HG02610 (cell line): ENCODE data around the gene ANKRD2.
"Not testable (repeated sequence)": the region's sequence is repeated elsewhere in the genome, so short reads cannot be mapped to it uniquely, and the experiment has no call there.

ENCODE experiments used
- ATAC-seq: cut with Tn5 transposase; IDR thresholded peaks from one replicate; pipeline ENCODE4 v1.9.1; 2021; ENCODE audit warnings: mild to moderate bottlenecking, moderate library complexity; ENCODE audit not compliant: unreplicated experiment

Gene ANKRD2

DNA sequence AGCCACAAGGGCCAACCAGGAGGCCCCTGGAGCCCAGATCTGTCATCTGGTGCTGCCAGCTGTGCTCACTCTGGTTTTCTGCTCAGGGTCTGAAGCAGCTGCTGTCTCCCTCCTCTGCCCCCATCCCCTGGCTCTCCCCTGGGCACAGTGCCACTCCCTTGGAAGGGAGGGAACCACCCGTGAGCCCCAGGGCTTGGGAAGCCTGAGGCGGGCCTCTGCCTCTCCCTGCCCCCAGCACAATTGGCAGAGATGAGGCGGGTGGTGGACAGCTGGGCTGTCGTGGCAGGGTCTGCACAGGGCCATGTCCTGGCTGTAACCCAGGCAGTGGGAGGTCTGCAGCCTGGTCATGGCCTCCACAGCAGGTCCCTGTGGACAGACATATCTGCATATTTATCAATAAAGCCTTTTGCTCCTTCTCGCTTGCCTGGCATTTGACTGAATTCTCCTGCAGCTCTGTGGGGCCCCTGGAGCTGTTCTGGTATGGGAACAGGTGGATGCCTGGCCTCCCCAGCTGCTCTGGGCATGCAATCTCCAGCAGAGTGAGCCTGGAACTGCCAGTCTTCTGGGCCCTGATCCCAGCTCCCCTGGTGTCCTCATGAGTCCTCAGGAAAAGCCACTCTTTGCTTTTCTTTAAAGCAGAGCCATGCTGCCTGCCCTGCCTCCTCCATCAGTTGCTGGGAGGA, 1.6 kb upstream of the ANKRD2 start:
- no peak for ATAC-seq

DNA sequence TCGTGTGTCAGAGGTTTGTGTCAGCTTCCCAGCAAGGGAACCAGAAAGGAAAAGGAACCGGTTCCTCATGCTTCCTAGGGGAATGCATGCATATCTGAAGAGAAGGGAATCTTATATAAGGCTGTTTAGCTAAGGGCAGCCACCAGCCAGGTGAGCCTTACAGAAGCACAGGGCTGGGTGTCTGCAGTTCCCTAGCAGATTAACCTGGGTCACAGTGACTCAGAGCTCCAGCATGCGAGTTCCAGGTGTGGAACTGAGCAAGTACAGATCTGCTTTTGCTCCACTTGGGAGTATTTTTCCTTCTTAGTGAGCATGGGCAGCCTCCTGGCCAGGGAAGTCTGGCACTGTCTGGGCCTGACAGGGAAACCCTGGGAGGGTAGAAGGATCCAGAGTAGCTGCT, 957 bp upstream of the ANKRD2 start:
- ATAC-seq = no peak

DNA sequence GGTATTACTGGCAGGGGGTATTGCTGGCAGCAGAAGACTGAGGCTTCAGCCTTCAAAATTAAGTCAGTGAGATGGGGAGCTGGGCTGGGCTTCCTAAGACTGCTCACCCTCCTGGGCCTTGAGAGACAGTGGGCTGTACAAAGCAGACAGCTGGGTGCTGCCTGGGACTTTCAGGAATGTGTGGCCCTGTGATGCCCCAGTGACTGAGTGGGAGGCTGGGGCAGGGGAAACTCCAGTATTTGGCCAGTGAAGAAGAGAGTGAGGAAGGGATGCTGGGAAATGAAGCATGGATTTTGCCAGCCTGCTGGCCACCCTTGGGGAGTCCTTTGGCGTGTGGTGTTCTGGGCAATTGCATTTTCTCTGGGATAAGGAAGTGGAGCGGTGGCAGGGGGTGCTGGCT, 442 bp downstream of the ANKRD2 start:
- no peak for ATAC-seq

DNA sequence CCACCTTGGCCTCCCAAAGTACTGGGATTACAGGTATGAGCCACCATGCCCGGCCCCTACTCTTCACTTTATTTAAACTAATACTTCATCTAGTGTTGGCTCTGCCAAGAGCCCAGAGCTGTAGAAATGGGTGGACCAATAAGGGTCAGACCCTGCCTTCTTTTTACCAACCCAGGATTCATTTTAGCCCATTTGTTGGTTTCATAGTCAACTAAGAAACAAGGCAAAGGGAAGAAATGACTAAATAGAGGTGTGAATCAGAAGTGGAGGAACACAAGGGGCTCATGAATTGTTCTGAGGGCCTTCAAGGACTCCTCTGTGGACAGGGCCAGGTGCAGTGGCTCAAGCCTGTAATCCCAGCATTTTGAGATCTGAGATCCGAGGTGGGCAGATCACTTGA, 1.1 kb downstream of the ANKRD2 start:
- no peak for ATAC-seq

DNA sequence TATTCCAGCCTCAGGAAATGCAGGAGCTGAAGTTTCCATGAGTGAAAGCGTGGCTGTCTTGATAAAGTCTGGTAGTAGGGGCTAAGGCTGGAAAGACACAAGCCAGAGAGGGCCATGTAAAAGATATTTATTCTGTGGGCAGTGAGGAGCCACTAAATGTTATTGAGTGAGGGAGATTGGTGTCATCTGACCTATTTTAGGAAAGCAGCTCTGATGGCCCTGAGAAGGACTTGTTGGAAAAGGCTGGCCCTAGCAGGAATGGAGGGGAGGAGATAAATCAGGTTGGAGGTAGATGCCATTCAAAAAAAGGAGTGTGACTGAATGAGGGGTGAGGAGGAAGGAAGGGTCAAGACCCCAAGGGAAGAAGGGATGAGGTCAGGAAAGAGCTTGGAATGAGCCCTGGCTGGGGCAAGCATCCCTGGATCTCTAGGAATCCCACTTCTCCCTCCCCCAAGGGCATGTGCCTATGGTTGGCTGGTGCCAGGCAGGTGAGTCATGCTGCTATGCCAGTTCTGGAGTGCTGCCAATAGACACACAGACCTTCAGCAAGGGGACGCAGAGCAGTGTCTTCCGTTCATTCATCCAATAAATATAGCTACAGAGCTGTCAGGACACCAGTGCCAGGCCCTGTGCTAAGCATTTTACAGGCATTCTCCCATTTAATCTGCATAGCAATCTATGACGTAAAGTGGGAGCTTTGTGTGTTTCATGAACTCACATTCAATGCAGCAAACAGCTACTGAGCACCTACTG, 2.0 kb downstream of the ANKRD2 start:
- ATAC-seq = no peak

DNA sequence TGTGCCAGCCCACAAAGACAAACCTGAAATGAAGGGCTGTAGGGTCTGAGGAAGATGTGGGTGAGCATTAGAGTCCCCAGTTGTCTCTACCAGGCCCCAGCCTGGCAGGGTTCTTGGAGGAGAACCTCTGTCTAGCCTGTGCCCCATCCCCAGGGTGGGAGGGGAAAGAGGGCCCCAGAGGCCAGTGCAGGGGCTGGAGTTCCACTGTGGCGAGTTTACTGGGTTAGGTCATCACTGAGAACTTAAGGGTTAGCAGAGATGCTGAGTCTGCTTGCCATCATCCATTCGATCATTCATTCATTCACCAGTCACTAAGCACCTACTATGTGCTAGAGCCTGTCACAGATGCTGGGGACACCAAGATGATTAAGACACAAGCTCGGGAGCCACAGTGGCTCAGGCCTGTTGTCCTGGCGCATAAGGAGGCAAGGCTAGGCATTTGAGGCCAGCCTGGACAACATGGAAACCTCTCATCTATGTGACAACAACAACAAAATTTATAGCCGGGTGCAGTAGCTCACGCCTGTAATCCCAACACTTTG, 2.6 kb downstream of the ANKRD2 start:
- ATAC-seq = no peak

DNA sequence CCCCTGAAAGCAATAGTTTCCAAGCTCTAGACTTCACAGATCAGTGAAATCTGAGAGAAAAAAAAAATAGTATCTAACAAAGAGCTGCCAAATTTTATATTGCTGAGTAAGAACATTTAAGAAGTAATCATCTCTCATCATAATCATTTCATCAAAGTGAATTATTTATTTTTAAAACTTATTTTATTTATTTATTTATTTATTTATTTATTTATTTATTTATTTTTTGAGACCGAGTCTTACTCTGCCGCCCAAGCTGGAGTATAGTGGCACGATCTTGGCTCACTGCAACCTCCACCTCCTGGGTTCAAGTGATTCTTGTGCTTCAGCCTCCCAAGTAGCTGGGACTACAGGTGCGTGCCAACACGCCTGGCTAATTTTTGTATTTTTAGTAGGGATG, 3.9 kb downstream of the ANKRD2 start:
- ATAC-seq = not testable (repeated sequence)

DNA sequence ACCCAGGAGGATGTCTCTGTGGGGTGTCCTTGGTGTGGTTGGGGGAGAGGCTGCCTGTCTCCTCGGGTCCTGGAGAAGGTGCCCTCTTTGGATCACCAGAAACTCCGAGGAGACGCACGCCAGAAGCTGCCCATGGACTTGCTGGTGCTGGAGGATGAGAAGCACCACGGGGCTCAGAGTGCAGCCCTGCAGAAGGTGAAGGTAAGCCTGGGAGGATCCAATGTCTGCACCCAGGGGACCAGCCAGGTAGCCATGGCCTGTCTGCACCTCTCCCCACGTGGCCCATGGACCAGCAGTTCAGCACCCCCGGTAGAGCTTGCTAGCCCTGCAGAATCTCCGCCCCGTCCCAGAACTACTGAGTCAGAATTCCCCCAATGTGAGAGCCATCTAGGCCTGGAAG, 5.1 kb downstream of the ANKRD2 start:
- no peak for ATAC-seq

DNA sequence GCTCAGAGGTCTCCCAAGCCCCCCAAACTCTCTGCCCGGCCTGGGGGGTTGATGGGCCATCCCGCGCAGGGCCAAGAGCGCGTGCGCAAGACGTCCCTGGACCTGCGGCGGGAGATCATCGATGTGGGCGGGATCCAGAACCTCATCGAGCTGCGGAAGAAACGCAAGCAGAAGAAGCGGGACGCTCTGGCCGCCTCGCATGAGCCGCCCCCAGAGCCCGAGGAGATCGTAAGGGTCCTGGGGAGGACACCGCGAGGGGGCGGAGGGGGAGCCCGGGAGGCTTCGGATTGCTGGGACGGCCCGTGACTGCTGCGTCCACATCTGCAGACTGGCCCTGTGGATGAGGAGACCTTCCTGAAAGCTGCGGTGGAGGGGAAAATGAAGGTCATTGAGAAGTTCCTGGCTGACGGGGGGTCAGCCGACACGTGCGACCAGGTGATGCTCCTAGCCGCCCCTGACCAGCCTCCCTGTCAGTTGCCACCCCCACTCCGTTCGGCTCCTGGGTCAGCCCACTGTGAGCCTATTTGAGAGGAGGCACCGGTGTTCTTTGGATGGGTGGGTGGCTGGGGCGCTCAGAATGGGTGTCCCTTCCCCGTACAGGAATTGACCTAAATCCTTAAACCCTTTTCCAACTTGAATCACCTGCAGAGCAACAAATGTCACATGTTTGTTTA, 5.7 kb downstream of the ANKRD2 start:
- ATAC-seq = no peak

DNA sequence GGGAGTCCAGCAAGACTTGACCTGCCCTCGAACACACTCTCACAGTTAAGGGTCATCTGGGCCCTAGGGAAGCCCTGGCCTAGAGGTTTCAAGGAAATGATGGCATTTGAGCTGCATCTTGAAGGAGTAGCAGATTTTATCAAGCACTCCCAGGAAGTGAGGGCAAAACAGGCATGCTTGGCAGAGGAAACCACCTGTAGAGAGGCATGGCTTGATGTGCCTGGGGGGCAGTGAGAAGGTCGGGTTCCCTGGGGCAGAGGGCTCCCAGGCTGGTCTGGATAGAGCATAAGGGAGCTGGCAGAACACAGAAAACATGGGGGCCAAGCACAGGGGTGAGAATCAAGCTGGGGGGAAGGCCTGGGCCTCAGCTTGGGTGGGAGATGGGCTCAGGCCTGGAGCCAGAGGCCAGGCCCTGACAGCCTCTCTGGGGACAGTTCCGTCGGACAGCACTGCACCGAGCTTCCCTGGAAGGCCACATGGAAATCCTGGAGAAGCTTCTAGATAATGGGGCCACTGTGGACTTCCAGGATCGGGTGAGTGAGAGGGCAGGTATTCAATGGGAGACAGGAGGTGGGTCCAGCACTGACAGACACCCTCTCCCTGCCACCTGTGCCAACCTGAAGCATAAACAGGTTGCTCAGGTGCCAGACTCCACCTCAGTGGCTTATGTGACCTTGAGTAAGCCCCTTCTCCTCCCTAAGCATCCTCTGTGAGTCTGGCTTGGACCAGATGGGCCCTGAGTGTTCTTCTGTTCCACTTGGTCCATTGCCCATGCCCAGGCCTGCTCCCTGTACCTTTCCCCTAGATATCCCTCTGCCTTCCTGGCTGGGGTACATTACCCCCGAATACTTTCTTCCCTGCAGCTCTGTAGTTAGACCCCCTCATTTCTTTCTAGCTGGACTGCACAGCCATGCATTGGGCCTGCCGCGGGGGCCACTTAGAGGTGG, 8.1 kb downstream of the ANKRD2 start:
- ATAC-seq = no peak

DNA sequence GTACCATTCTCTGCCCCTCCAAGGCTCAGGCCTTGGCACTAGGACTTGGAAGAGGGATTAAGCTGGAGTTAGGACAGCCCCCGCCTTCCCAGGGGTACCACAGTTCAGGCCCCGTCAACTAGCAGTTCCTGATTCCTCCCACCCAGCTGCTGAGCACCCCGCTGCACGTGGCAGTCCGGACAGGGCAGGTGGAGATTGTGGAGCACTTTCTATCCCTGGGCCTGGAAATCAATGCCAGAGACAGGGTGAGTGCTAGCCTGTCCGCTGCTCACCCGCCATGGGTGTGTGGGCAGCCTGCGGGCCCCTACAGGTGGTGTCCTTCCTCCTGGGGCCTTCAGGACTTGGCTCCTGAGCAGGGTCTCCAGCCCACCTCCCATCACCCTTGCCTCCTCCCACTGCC, 9.6 kb downstream of the ANKRD2 start:
- no peak for ATAC-seq

DNA sequence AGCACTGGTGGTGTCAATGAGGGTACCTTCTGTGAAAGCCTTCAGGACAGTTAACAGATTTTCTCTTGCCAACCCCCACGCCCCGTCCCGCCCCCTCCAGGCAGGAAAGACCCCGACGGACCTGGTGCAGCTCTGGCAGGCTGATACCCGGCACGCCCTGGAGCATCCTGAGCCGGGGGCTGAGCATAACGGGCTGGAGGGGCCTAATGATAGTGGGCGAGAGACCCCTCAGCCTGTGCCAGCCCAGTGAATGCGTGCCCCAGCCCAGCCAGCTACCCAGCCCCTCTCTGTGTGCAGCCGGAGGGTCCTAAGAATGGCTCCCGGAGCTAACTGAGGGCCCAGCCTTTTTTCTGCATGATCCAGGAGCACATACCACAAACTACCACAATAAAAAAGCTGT, 10.9 kb downstream of the ANKRD2 start:
- no peak for ATAC-seq

DNA sequence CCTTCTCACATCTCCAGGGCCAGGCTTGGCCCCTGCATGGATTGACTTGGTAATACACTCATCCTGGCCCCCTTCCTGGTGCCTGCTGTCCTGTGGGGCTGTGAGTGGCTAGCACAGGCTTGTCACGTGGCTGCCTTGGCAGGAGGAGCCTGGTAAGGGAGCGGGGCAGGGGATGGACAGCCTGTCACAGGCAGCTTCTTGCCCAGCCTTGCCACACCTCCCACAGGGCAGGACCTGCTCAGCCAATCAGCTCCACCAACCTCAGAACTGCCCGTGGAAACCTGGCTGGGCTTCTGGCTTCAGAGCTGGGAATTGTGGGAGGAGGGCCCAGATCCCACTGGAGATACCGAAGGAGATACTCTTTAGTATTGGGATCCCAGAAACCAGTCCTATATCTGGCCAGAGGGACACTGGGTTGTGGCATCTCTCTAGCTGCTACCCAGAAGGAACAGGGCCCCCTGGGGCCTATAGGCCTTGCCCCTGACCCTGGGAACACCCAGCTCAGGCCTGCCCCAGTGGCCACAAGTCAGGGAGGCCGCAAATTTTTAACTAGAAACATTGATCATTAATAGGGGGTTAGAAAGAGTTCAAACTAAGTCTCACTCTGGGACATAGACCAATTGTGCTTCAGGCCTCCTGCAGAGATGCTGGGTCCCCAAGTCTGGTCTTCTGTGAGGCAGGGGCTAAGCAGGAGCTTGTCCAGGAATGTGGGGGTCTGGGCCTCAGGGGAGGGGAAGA, 11.7 kb downstream of the ANKRD2 start, which contains the start of gene HOGA1:
Gene HOGA1 (plus strand): TSS at position 330 of the 738 bp plus-strand sequence. CDS start 315 bp downstream, at position 645.
- no peak for ATAC-seq

DNA sequence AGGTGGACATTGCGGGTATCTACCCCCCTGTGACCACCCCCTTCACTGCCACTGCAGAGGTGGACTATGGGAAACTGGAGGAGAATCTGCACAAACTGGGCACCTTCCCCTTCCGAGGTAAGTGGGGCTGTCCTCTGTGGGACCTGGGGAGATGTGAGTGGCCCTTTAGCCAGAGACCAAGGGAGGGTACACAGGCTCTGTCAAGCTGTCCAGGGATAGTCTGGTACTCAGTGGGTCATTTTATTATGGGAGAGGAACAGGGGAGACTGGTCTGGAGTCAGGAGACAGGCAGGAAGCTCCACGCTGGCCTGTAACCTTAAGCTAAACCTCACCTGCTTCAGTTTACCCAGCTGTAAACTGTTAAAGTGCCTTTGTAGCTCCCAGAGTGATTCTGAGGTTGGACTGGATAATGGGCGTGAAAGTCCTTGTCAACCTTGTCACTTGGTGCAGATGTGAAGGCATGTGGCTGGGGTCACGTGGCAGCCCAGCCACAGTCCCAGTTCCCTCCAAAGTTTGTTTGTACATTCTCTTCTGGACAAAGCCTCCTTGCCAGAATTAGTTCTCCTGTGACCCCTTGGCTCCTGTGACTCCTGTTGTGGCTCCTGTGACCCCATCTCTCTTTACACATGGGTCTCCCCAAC, 12.3 kb downstream of the ANKRD2 start:
- ATAC-seq = no peak

DNA sequence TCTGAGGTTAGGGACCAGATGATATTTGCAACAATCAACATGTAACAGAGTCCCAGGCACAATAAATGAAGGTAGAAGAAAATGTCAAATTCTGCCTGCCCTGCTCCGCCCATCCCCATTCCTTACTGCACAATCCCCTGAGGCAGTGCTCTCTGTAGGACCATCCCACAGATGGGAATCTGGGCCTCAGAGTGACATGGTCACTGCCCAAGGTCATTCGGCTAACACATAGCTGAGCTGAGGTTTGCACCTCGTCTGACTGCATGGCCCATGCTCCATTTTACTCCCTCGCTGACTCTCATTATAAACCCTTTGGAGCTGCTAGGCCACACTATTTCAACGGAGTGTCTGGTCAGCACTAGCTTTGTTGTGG, 12.8 kb downstream of the ANKRD2 start:
- no peak for ATAC-seq

DNA sequence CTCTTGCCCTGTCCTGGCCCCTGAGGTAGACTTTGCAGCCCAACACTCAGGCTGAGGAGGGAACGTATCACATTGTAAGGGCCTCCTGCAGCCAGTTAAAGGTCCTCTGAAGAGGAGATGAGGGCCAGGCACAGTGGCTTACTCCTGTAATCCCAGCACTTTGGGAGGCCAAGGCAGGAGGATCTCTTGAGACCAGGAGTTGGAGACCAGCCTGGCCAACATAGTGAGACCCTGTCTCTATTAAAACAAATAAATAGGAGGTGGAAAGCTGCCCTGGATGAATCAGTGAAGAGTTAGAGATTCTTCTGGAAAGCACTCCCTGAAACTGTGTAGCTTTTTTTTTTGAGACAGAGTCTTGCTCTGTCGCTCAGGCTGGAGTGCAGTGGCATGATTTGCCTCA, 14.6 kb downstream of the ANKRD2 start:
- no peak for ATAC-seq

DNA sequence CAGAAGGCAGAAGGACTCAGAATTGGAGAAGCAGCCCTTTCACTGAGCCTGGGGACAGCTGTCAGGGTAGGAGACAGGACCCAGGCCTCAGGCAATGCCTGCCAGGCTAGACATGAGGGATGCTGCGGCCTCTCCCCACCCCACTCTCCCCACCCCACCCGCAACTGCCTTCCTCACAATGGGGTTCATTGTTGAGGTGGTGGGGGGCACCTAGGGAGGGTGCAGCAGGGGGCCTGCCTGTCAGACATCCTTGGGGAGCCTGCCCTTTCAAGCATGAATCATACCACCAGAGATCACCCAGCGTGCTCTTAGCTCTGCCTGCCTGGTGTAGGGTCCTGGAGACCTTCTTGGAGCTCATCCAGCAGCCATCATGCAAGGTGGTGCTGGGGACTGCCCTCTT, 16.9 kb downstream of the ANKRD2 start, which contains the start of gene C10orf62:
Gene C10orf62 (plus strand): TSS at position 243 of the 400 bp plus-strand sequence. CDS start 177 bp downstream, outside the sequence.
- no peak for ATAC-seq

DNA sequence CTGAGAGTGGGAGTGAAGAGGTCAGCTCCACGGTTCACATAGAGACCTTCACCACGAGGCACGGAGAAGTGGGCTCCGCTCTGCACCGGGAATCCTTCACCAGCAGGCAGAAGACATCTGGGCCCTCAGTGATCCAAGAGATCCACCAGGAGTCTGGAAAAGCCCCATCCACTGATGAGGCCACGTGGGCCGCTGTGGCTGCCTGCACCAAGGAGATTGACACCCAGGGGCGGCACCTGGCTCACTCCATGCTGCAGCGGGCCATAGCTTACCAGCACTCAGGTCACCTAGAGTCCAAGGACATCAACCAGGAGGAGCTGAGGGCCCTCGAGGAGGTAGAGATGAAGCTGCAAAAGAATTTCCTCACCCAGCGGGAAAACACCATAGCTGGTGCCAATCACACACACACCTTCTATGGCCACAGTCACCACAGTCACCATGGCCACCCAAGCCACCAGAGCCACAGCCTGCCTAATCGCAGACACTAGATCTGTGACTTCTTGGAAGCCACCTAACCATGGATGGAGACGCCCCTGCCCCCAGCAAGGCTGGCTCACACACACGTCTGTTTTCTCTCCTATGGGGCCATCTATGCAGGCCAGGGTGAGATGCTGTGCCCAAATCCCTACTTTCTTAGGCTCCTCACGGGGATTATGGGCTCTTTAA, 17.6 kb downstream of the ANKRD2 start:
- no peak for ATAC-seq
